Fibroblast of lung (primary cell): ENCODE measurements around the gene STAT4.

Experiments used
- CTCF ChIP-seq, 2 donors: IDR thresholded peaks in 1 of 2; conservative IDR thresholded peaks in 1 of 2; 1 replicate in 1 of 2; 2 replicates in 1 of 2; pipeline ENCODE4 v1.5.1; 2011 to 2012; ENCODE audit warnings: low read length in 2 of 2, control low read depth in 1 of 2, inconsistent platforms in 1 of 2, low read depth in 1 of 2, mild to moderate bottlenecking in 1 of 2
- EZH2 ChIP-seq: IDR thresholded peaks from 2 replicates; pipeline ENCODE4 v1.5.1; 2012; ENCODE audit warnings: low read length, control low read depth, mild to moderate bottlenecking; ENCODE audit errors: missing control alignments

- TF ChIP-seq CTCF (conservative IDR thresholded peaks at IDR 0.05 in 1 of 2, IDR thresholded peaks at IDR 0.05 in 1 of 2; ENCODE audit: low read depth in 1 of 2, low read length in 2 of 2) (no peak), EZH2 (no peak)
These were observed 100.2 kb downstream of the STAT4 start for GRCh38 chr2:191050640-191050987.
